WTC11 (cell line): ENCODE measurements around the gene SHISA6.

Experiments used
- CREB1 ChIP-seq: sonication (generic); formaldehyde crosslinking; IDR thresholded peaks from 2 replicates; pipeline ENCODE4 v1.8.0; 2023; ENCODE audit warnings: mild to moderate bottlenecking, missing genetic modification reagents
- CTCF ChIP-seq: fragments of 200-600 bp; IDR thresholded peaks from 2 replicates; pipeline ENCODE4 v1.8.0; 2022; ENCODE audit warnings: antibody characterized with exemption
- ESRRA ChIP-seq: sonication (generic); formaldehyde crosslinking; IDR thresholded peaks from 2 replicates; pipeline ENCODE4 v1.8.1; 2022; ENCODE audit warnings: mild to moderate bottlenecking, missing genetic modification reagents, borderline replicate concordance
- NFYB ChIP-seq: sonication (generic); formaldehyde crosslinking; conservative IDR thresholded peaks from 2 replicates; pipeline ENCODE4 v1.8.0; 2022; ENCODE audit warnings: low read depth, missing genetic modification reagents
- NR1H2 ChIP-seq: sonication (generic); formaldehyde crosslinking; IDR thresholded peaks from 2 replicates; pipeline ENCODE4 v1.9.0; 2021; ENCODE audit warnings: mild to moderate bottlenecking, moderate library complexity, missing genetic modification reagents
- NR2C2 ChIP-seq: sonication (generic); formaldehyde crosslinking; IDR thresholded peaks from 2 replicates; pipeline ENCODE4 v1.8.0; 2022; ENCODE audit warnings: mild to moderate bottlenecking, missing genetic modification reagents
- SP1 ChIP-seq: sonication (generic); formaldehyde crosslinking; conservative IDR thresholded peaks from 2 replicates; pipeline ENCODE4 v1.8.1; 2022; ENCODE audit warnings: missing genetic modification reagents

GRCh38 chr17:11318207-11318606, 77.2 kb downstream of the SHISA6 start:
- TF ChIP-seq ESRRA (CRISPR knock-in tag): no peak
- no peak for TF ChIP-seq NR1H2 (CRISPR knock-in tag)
- no peak for TF ChIP-seq NR2C2 (CRISPR knock-in tag)
- TF ChIP-seq CTCF: no peak
- TF ChIP-seq NFYB (CRISPR knock-in tag): no peak
- no peak for TF ChIP-seq SP1 (CRISPR knock-in tag)
- TF ChIP-seq CREB1 (CRISPR knock-in tag): no peak
